Mucosa of rectum (tissue), 2 donors: Measurements from ENCODE around the gene TTPAL.

Source experiments
- H3K27ac ChIP-seq, 2 donors: one replicate each; pipeline ENCODE4 v1.7.0; 2013; ENCODE audit warnings: inconsistent platforms in 2 of 2, low read depth in 2 of 2, low read length in 2 of 2
- H3K27me3 ChIP-seq, 2 donors: one replicate each; pipeline ENCODE4 v1.7.0; 2013; ENCODE audit warnings: low read length in 2 of 2; ENCODE audit not compliant: control insufficient read depth in 2 of 2, insufficient read depth in 2 of 2
- H3K36me3 ChIP-seq, 2 donors: one replicate each; pipeline ENCODE4 v1.7.0; 2013; ENCODE audit warnings: low read length in 2 of 2; ENCODE audit not compliant: control insufficient read depth in 2 of 2, insufficient read depth in 2 of 2
- H3K4me1 ChIP-seq, 2 donors: one replicate each; pipeline ENCODE4 v1.7.0; 2013; ENCODE audit warnings: low read length in 2 of 2, mild to moderate bottlenecking in 1 of 2; ENCODE audit not compliant: control insufficient read depth in 2 of 2, insufficient read depth in 2 of 2
- H3K4me3 ChIP-seq, 2 donors: one replicate each; pipeline ENCODE4 v1.7.0; 2013; ENCODE audit warnings: low read length in 2 of 2
- H3K9ac ChIP-seq, 2 donors: one replicate each; pipeline ENCODE4 v1.7.0; 2013; ENCODE audit warnings: low read length in 2 of 2, low read depth in 1 of 2, mild to moderate bottlenecking in 1 of 2
- H3K9me3 ChIP-seq, 2 donors: one replicate each; pipeline ENCODE4 v1.7.0; 2013; ENCODE audit warnings: low read length in 2 of 2; ENCODE audit not compliant: control insufficient read depth in 2 of 2
- donor health status: healthy.
- donor health status: Normal muscosa, but diverticular disease.

TTPAL gene

GRCh38 chr20:44456611-44457010 lies 19.1 kb upstream of the TTPAL start:
- Histone ChIP-seq H3K27me3 (no peaks in the 10 kb centered on the region), H3K9me3 (no peaks in the 10 kb centered on the region), H3K27ac (peak overlapping the region; percentile 16 to 21), H3K4me3 (no peak overlapping the region), H3K4me1 (peaks cover 11 to 34% of the 10 kb centered on the region in 2 donors), H3K36me3 (no peaks in the 10 kb centered on the region), H3K9ac (peak overlapping the region in 1 of 2 donors; percentile 38)

GRCh38 chr20:44457016-44457415 lies 18.7 kb upstream of the TTPAL start:
- Histone ChIP-seq H3K9ac (no peak overlapping the region), H3K27me3 (no peaks in the 10 kb centered on the region), H3K9me3 (no peaks in the 10 kb centered on the region), H3K27ac (peak overlapping the region in 1 of 2 donors; percentile 21), H3K4me3 (no peak overlapping the region), H3K4me1 (peaks cover 15 to 38% of the 10 kb centered on the region in 2 donors), H3K36me3 (no peaks in the 10 kb centered on the region)

- H3K9me3 ChIP-seq = no peaks in the 10 kb centered on the region
- no peak overlapping the region for H3K4me3 ChIP-seq
- no peaks in the 10 kb centered on the region for H3K27me3 ChIP-seq
- H3K9ac ChIP-seq = peak overlapping the region in 1 of 2 donors; percentile 62
- H3K36me3 ChIP-seq = no peaks in the 10 kb centered on the region
- peaks cover 15 to 39% of the 10 kb centered on the region in 2 donors for H3K4me1 ChIP-seq
- H3K27ac ChIP-seq = peak overlapping the region; percentile 72 to 89
Observed at GRCh38 chr20:44459271-44459670, 16.4 kb upstream of the TTPAL start.

- no peaks in the 10 kb centered on the region for H3K27me3 ChIP-seq
- no peak overlapping the region for H3K4me3 ChIP-seq
- peak overlapping the region; percentile 69 to 87 for H3K27ac ChIP-seq
- H3K36me3 ChIP-seq = no peaks in the 10 kb centered on the region
- peaks cover 15 to 39% of the 10 kb centered on the region in 2 donors for H3K4me1 ChIP-seq
- no peaks in the 10 kb centered on the region for H3K9me3 ChIP-seq
- peak overlapping the region in 1 of 2 donors; percentile 55 for H3K9ac ChIP-seq
Observed at GRCh38 chr20:44460795-44461141, 14.9 kb upstream of the TTPAL start.

GRCh38 chr20:44461142-44461802 lies 14.4 kb upstream of the TTPAL start:
- peak overlapping the region; percentile 69 to 87 for H3K27ac ChIP-seq
- peak overlapping the region in 1 of 2 donors; percentile 55 for H3K9ac ChIP-seq
- H3K4me3 ChIP-seq = peak overlapping the region in 1 of 2 donors; percentile 31

GRCh38 chr20:44461803-44462174 lies 13.9 kb upstream of the TTPAL start:
- H3K36me3 ChIP-seq = no peaks in the 10 kb centered on the region
- peak overlapping the region in 1 of 2 donors; percentile 55 for H3K9ac ChIP-seq
- no peaks in the 10 kb centered on the region for H3K9me3 ChIP-seq
- peak overlapping the region in 1 of 2 donors; percentile 31 for H3K4me3 ChIP-seq
- peak overlapping the region; percentile 69 to 87 for H3K27ac ChIP-seq
- H3K27me3 ChIP-seq = no peaks in the 10 kb centered on the region
- H3K4me1 ChIP-seq = peaks cover 15 to 37% of the 10 kb centered on the region in 2 donors

More at GRCh38 chr20:44461142-44461802, 14.4 kb upstream of the TTPAL start:
- Histone ChIP-seq H3K36me3 (no peaks in the 10 kb centered on the region), H3K9me3 (no peaks in the 10 kb centered on the region), H3K4me1 (peaks cover 15 to 39% of the 10 kb centered on the region in 2 donors), H3K27me3 (no peaks in the 10 kb centered on the region)

GRCh38 chr20:44463466-44463865 lies 12.2 kb upstream of the TTPAL start:
- Histone ChIP-seq H3K4me1 (peaks cover 8 to 25% of the 10 kb centered on the region in 2 donors), H3K27me3 (no peaks in the 10 kb centered on the region), H3K36me3 (no peaks in the 10 kb centered on the region), H3K27ac (no peak overlapping the region), H3K4me3 (no peak overlapping the region), H3K9me3 (no peaks in the 10 kb centered on the region), H3K9ac (no peak overlapping the region)

GRCh38 chr20:44464514-44464913 lies 11.2 kb upstream of the TTPAL start:
- no peaks in the 10 kb centered on the region for H3K36me3 ChIP-seq
- H3K4me1 ChIP-seq = peaks cover 8 to 17% of the 10 kb centered on the region in 2 donors
- no peak overlapping the region for H3K27ac ChIP-seq
- H3K9ac ChIP-seq = no peak overlapping the region
- H3K9me3 ChIP-seq = no peaks in the 10 kb centered on the region
- no peak overlapping the region for H3K4me3 ChIP-seq
- H3K27me3 ChIP-seq = no peaks in the 10 kb centered on the region

- peaks cover 7 to 17% of the 10 kb centered on the region in 2 donors for H3K4me1 ChIP-seq
- no peaks in the 10 kb centered on the region for H3K36me3 ChIP-seq
- no peak overlapping the region for H3K27ac ChIP-seq
- H3K4me3 ChIP-seq = no peak overlapping the region
- no peaks in the 10 kb centered on the region for H3K9me3 ChIP-seq
- no peak overlapping the region for H3K9ac ChIP-seq
- no peaks in the 10 kb centered on the region for H3K27me3 ChIP-seq
Observed at GRCh38 chr20:44465001-44465560, 10.6 kb upstream of the TTPAL start.

GRCh38 chr20:44467289-44467883 lies 8.3 kb upstream of the TTPAL start:
- H3K36me3 ChIP-seq = no peaks in the 10 kb centered on the region
- no peak overlapping the region for H3K4me3 ChIP-seq
- H3K9ac ChIP-seq = no peak overlapping the region

More at GRCh38 chr20:44467289-44467883, 8.3 kb upstream of the TTPAL start:
- Histone ChIP-seq H3K27me3 (no peaks in the 10 kb centered on the region), H3K27ac (no peak overlapping the region), H3K4me1 (no peaks in the 10 kb centered on the region), H3K9me3 (no peaks in the 10 kb centered on the region)
